HCT116 (cell line): Measurements from ENCODE around the gene TTC23. TPM values are rescaled to one million over a fixed set of nuclear protein-coding genes. Genes with fewer than 3 reads are reported as not detected.

Experiments used
- ATAC-seq: fragments of 200-7000 bp; cut with Tn5 transposase; 2 replicates; pipeline ENCODE4 v1.9.1; 2020; ENCODE audit warnings: mild to moderate bottlenecking, moderate library complexity
- BruUV-seq: library from RNA; stranded (reverse); fragments of 400-500 nt; replicated peaks from 2 replicates; lab custom pipeline; 2021; lab: Mats Ljungman, UMichigan
- CTCF ChIA-PET: fragments of 300-600 bp; sonication (Branson Sonifier 250); formaldehyde crosslinking; loops from one replicate; lab custom pipeline; 2021; ENCODE audit warnings: antibody characterized with exemption; lab: Charles Lee
- POLR2A ChIA-PET: fragments of 300-600, 350-600 bp; sonication (Branson Sonifier 250); formaldehyde crosslinking; loops from one replicate; lab custom pipeline; 2021; ENCODE audit warnings: antibody characterized with exemption; lab: Charles Lee
- RAD21 ChIA-PET, 2 experiments: fragments of 300-600 bp; sonication (Branson Sonifier 250); formaldehyde crosslinking; loops; one replicate each; lab custom pipeline; 2023; ENCODE audit warnings: low total read pairs in 2 of 2; ENCODE audit not compliant: uncharacterized antibody in 2 of 2, unreplicated experiment in 2 of 2, low non-redundant PET in 1 of 2; lab: Charles Lee
- DNase-seq: peaks from one replicate; pipeline ENCODE4 v3.0.0-alpha.2; 2010; ENCODE audit warnings: low read depth, low spot score
- H2AFZ ChIP-seq: fragments of 200-600 bp; shearing (Covaris generic), sonication (generic); 2 replicates; pipeline ENCODE4 v1.6.1; 2017; ENCODE audit warnings: low read depth, mixed run types, mixed read lengths, antibody characterized with exemption, low read length; ENCODE audit not compliant: poor library complexity, severe bottlenecking
- H3K27ac ChIP-seq: 2 replicates; pipeline ENCODE4 v1.5.1; 2012; ENCODE audit warnings: low read depth, low read length
- H3K27me3 ChIP-seq: fragments of 200-600 bp; sonication (generic); 2 replicates; pipeline ENCODE4 v1.6.1; 2016; ENCODE audit warnings: mixed run types, low read length, mixed read lengths; ENCODE audit not compliant: insufficient read depth
- H3K36me3 ChIP-seq, 2 experiments: fragments of 200-500 bp in 1 of 2; fragments of 200-600 bp in 1 of 2; sonication (Bioruptor generic) in 1 of 2; sonication (generic) in 1 of 2; 2 replicates each; pipeline versions ENCODE4 v1.5.1 to v1.6.1; 2014 to 2016; ENCODE audit warnings: low read length in 2 of 2, inconsistent platforms in 1 of 2, mixed read lengths in 1 of 2, mixed run types in 1 of 2; ENCODE audit not compliant: insufficient read depth in 2 of 2, control insufficient read depth in 1 of 2
- H3K4me1 ChIP-seq, 2 experiments: fragments of 200-600 bp in 1 of 2; sonication (generic) in 1 of 2; 2 replicates each; pipeline versions ENCODE4 v1.5.1 to v1.6.1; 2012 to 2017; ENCODE audit warnings: low read length in 2 of 2, inconsistent platforms in 1 of 2, mild to moderate bottlenecking in 1 of 2, mixed read lengths in 1 of 2, mixed run types in 1 of 2, moderate library complexity in 1 of 2; ENCODE audit not compliant: insufficient read depth in 2 of 2, control insufficient read depth in 1 of 2
- H3K4me2 ChIP-seq: fragments of 200-600 bp; sonication (generic); 2 replicates; pipeline ENCODE4 v1.6.1; 2017; ENCODE audit warnings: mixed run types, low read length, mixed read lengths
- H3K4me3 ChIP-seq, 2 experiments: fragments of 200-600 bp in 1 of 2; sonication (generic) in 1 of 2; replicated peaks in 1 of 2; 2 replicates each; pipeline ENCODE4 v1.5.1; 2011 to 2016; ENCODE audit warnings: low read length in 2 of 2, control low read depth in 1 of 2, low read depth in 1 of 2, mild to moderate bottlenecking in 1 of 2, mixed read lengths in 1 of 2, mixed run types in 1 of 2
- H3K79me2 ChIP-seq: fragments of 200-600 bp; sonication (generic); 2 replicates; pipeline ENCODE4 v1.6.1; 2017; ENCODE audit warnings: mild to moderate bottlenecking, mixed run types, low read length, moderate library complexity, mixed read lengths; ENCODE audit not compliant: insufficient read depth
- H3K9ac ChIP-seq: fragments of 200-600 bp; sonication (generic); 2 replicates; pipeline ENCODE4 v1.6.1; 2016; ENCODE audit warnings: low read length, mixed read lengths
- H3K9me2 ChIP-seq: fragments of 200-600 bp; sonication (generic), shearing (Covaris generic); 2 replicates; pipeline ENCODE4 v1.6.1; 2017; ENCODE audit warnings: mixed run types, mild to moderate bottlenecking, moderate library complexity; ENCODE audit not compliant: insufficient read depth
- H3K9me3 ChIP-seq, 2 experiments: fragments of 200-500 bp in 1 of 2; fragments of 200-600 bp in 1 of 2; sonication (Bioruptor generic) in 1 of 2; sonication (generic) in 1 of 2; 2 replicates each; pipeline ENCODE4 v1.6.1; 2014 to 2017; ENCODE audit warnings: low read length in 2 of 2, mixed read lengths in 2 of 2, inconsistent platforms in 1 of 2, low read depth in 1 of 2, mild to moderate bottlenecking in 1 of 2, mixed run types in 1 of 2, moderate library complexity in 1 of 2; ENCODE audit not compliant: control insufficient read depth in 1 of 2, insufficient read depth in 1 of 2
- H4K20me1 ChIP-seq: fragments of 200-600 bp; sonication (generic), shearing (Covaris generic); 2 replicates; pipeline ENCODE4 v1.6.1; 2017; ENCODE audit warnings: mixed run types, mild to moderate bottlenecking, moderate library complexity; ENCODE audit not compliant: insufficient read depth
- ATF3 ChIP-seq: IDR thresholded peaks from 2 replicates; pipeline ENCODE4 v1.6.1; 2012
- CBX3 ChIP-seq: IDR thresholded peaks from 2 replicates; pipeline ENCODE4 v1.6.1; 2012; ENCODE audit warnings: low read depth
- CEBPB ChIP-seq: IDR thresholded peaks from 2 replicates; pipeline ENCODE4 v1.6.1; 2012; ENCODE audit warnings: low read depth
- ELF1 ChIP-seq: IDR thresholded peaks from 2 replicates; pipeline ENCODE4 v1.6.1; 2012; ENCODE audit warnings: low read depth, borderline replicate concordance
- FOSL1 ChIP-seq: IDR thresholded peaks from 2 replicates; pipeline ENCODE4 v1.6.1; 2012; ENCODE audit warnings: low read depth
- JUND ChIP-seq: IDR thresholded peaks from 2 replicates; pipeline ENCODE4 v1.6.1; 2012
- POLR2AphosphoS5 ChIP-seq: IDR thresholded peaks from 2 replicates; pipeline ENCODE4 v1.6.1; 2011; ENCODE audit warnings: mild to moderate bottlenecking, low read depth, low read length, moderate library complexity
- RAD21 ChIP-seq: IDR thresholded peaks from 2 replicates; pipeline ENCODE4 v1.6.1; 2012; ENCODE audit warnings: low read depth, mild to moderate bottlenecking
- SP1 ChIP-seq: IDR thresholded peaks from 2 replicates; pipeline ENCODE4 v1.6.1; 2012; ENCODE audit warnings: low read depth
- TCF7L2 ChIP-seq: IDR thresholded peaks from 2 replicates; pipeline ENCODE4 v1.7.0; 2011; ENCODE audit warnings: borderline replicate concordance, inconsistent platforms; ENCODE audit not compliant: insufficient read depth, insufficient read length; ENCODE audit errors: extremely low read depth
- ZFX ChIP-seq: fragments of 450-650 bp; IDR thresholded peaks from 2 replicates; pipeline ENCODE4 v1.6.1; 2017
- ZNF274 ChIP-seq: fragments of 200-500 bp; sonication (Bioruptor generic); IDR thresholded peaks from 2 replicates; pipeline ENCODE4 v1.6.1; 2014; ENCODE audit warnings: mild to moderate bottlenecking, low read depth, low read length, inconsistent platforms
- intact Hi-C: fragments of 100-400 bp; cut with micrococcal nuclease; formaldehyde crosslinking; loops from 2 replicates; pipeline ENCODE4 v1.10.0; 2022
- total RNA-seq: library from RNA; stranded (reverse); gene quantifications from one replicate; pipeline ENCODE4 v1.2.1, GENCODE V29; 2021; ENCODE audit not compliant: unreplicated experiment
- TF ChIP-seq, protein P1 (sequence below): IDR thresholded peaks from 2 replicates; pipeline ENCODE4 v1.6.1; 2012; ENCODE audit warnings: low read depth
- TF ChIP-seq, protein P2 (sequence below): IDR thresholded peaks from 2 replicates; pipeline ENCODE4 v1.6.1; 2011; ENCODE audit warnings: mild to moderate bottlenecking, low read length, moderate library complexity; ENCODE audit not compliant: insufficient replicate concordance; ENCODE audit errors: extremely low read depth

Gene TTC23
- total RNA-seq, 1 experiment from 2014 or later = 10.2 TPM

- Histone ChIP-seq H3K4me2 (peak overlapping the region; percentile 87; the same call in 1 of the 2 replicates), H4K20me1 (no peaks in the 10 kb centered on the region), H3K27me3 (no peaks in the 10 kb centered on the region), H3K27ac (peak overlapping the region; percentile 99), H3K9me3 (no peaks in the 10 kb centered on the region), H3K9me2 (no peaks in the 10 kb centered on the region), H3K4me3 (no peak overlapping the region), H3K79me2 (no peaks in the 10 kb centered on the region), H3K9ac (no peak overlapping the region), H3K36me3 (no peaks in the 10 kb centered on the region), H3K4me1 (peaks cover 31 to 39% of the 10 kb centered on the region in 2 experiments), H2AFZ (no peak overlapping the region)
- DNase-seq = no peak
- no peak for ATAC-seq
- ChIA-PET CTCF (no interaction called here), POLR2A (no interaction called here), RAD21 (no interaction called here)
- intact Hi-C loops = no loop called here
- no TSS peak for BruUV-seq
- TF ChIP-seq ZNF274 = no peak
- no peak for TF ChIP-seq CEBPB
These were observed 124.1 kb downstream of the TTC23 start for GRCh38 chr15:99125061-99125891.

- CTCF ChIA-PET = interaction anchor here (0.8 to 1.5 kb wide), 3 partner anchors 17 to 27 kb away, joined by 3 to 6 read pairs (median 4); no protein-coding TSS in a partner anchor
- no peaks in the 10 kb centered on the region for H3K27me3 ChIP-seq
- H3K79me2 ChIP-seq = no peaks in the 10 kb centered on the region
- RAD21 ChIA-PET = no interaction called here
- ATAC-seq (no peak), DNase-seq (no peak)
- H3K4me3 ChIP-seq = peak overlapping the region in 1 of 2 experiments; percentile 51; a peak in 1 of 4 replicates
- no peaks in the 10 kb centered on the region for H3K9me2 ChIP-seq
- H4K20me1 ChIP-seq = no peaks in the 10 kb centered on the region
- H3K36me3 ChIP-seq = no peaks in the 10 kb centered on the region
- peak overlapping the region; percentile 99 for H3K27ac ChIP-seq
- no peaks in the 10 kb centered on the region for H3K9me3 ChIP-seq
- H2AFZ ChIP-seq = no peak overlapping the region
- intact Hi-C loops = loop anchor here (5.0 kb wide), 1 partner anchor 88 kb away; no protein-coding TSS in a partner anchor
- H3K4me1 ChIP-seq = peaks cover 31 to 39% of the 10 kb centered on the region in 2 experiments
- BruUV-seq = no TSS peak
- POLR2A ChIA-PET = no interaction called here
- peak overlapping the region; percentile 87 for H3K4me2 ChIP-seq
- H3K9ac ChIP-seq = peak overlapping the region; percentile 58
- TF ChIP-seq TCF7L2 = no peak
- TF ChIP-seq, protein P1, sequence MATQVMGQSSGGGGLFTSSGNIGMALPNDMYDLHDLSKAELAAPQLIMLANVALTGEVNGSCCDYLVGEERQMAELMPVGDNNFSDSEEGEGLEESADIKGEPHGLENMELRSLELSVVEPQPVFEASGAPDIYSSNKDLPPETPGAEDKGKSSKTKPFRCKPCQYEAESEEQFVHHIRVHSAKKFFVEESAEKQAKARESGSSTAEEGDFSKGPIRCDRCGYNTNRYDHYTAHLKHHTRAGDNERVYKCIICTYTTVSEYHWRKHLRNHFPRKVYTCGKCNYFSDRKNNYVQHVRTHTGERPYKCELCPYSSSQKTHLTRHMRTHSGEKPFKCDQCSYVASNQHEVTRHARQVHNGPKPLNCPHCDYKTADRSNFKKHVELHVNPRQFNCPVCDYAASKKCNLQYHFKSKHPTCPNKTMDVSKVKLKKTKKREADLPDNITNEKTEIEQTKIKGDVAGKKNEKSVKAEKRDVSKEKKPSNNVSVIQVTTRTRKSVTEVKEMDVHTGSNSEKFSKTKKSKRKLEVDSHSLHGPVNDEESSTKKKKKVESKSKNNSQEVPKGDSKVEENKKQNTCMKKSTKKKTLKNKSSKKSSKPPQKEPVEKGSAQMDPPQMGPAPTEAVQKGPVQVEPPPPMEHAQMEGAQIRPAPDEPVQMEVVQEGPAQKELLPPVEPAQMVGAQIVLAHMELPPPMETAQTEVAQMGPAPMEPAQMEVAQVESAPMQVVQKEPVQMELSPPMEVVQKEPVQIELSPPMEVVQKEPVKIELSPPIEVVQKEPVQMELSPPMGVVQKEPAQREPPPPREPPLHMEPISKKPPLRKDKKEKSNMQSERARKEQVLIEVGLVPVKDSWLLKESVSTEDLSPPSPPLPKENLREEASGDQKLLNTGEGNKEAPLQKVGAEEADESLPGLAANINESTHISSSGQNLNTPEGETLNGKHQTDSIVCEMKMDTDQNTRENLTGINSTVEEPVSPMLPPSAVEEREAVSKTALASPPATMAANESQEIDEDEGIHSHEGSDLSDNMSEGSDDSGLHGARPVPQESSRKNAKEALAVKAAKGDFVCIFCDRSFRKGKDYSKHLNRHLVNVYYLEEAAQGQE = no peak
- no peak for TF ChIP-seq ELF1
- TF ChIP-seq, protein P2, sequence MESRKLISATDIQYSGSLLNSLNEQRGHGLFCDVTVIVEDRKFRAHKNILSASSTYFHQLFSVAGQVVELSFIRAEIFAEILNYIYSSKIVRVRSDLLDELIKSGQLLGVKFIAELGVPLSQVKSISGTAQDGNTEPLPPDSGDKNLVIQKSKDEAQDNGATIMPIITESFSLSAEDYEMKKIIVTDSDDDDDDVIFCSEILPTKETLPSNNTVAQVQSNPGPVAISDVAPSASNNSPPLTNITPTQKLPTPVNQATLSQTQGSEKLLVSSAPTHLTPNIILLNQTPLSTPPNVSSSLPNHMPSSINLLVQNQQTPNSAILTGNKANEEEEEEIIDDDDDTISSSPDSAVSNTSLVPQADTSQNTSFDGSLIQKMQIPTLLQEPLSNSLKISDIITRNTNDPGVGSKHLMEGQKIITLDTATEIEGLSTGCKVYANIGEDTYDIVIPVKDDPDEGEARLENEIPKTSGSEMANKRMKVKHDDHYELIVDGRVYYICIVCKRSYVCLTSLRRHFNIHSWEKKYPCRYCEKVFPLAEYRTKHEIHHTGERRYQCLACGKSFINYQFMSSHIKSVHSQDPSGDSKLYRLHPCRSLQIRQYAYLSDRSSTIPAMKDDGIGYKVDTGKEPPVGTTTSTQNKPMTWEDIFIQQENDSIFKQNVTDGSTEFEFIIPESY = no peak
- no peak for TF ChIP-seq FOSL1
- TF ChIP-seq SP1 = no peak
- no peak for TF ChIP-seq RAD21
- no peak for TF ChIP-seq CBX3
- TF ChIP-seq ZFX = no peak
- TF ChIP-seq ATF3 = no peak
- no peak for TF ChIP-seq JUND
- TF ChIP-seq POLR2AphosphoS5 = no peak
These were observed 124.7 kb downstream of the TTC23 start for GRCh38 chr15:99124641-99125040.
